Panc1 (cell line): Measurements from ENCODE around the gene CHTF8. TPM values are rescaled to one million over a fixed set of nuclear protein-coding genes. Genes with fewer than 3 reads are reported as not detected.

Experiments
- ATAC-seq: fragments of 200-7000 bp; cut with Tn5 transposase; 2 replicates; pipeline ENCODE4 v1.9.1; 2020; ENCODE audit warnings: mild to moderate bottlenecking, moderate library complexity
- Bru-seq: library from RNA; stranded (reverse); fragments of 400-500 nt; gene quantifications from one replicate; lab custom pipeline; 2021; lab: Mats Ljungman, UMichigan
- BruChase-seq, 2 experiments: library from RNA; stranded (reverse); fragments of 400-500 nt; gene quantifications; one replicate each; lab custom pipeline; 2021; lab: Mats Ljungman, UMichigan
- BruUV-seq: library from RNA; stranded (reverse); fragments of 400-500 nt; replicated peaks from 2 replicates; lab custom pipeline; 2021; lab: Mats Ljungman, UMichigan
- CTCF ChIA-PET: fragments of 300-600 bp; sonication (Branson Sonifier 250); formaldehyde crosslinking; loops from one replicate; lab custom pipeline; 2022; ENCODE audit warnings: antibody characterized with exemption; lab: Charles Lee
- POLR2A ChIA-PET: fragments of 300-600 bp; sonication (Branson Sonifier 250); formaldehyde crosslinking; loops from one replicate; lab custom pipeline; 2022; ENCODE audit warnings: antibody characterized with exemption; lab: Charles Lee
- DNase-seq: peaks from one replicate; pipeline ENCODE4 v3.0.0-alpha.2; 2010; ENCODE audit warnings: low read depth, low spot score
- H3K27ac ChIP-seq: 2 replicates; pipeline ENCODE4 v1.5.1; 2011; ENCODE audit warnings: mild to moderate bottlenecking, low read length, inconsistent platforms
- H3K27me3 ChIP-seq: fragments of 200-500 bp; sonication (Bioruptor generic); 2 replicates; pipeline ENCODE4 v1.6.0; 2014; ENCODE audit warnings: low read length, inconsistent platforms; ENCODE audit not compliant: control insufficient read depth, insufficient read depth
- H3K36me3 ChIP-seq: fragments of 200-500 bp; sonication (Bioruptor generic); 2 replicates; pipeline ENCODE4 v1.5.1; 2014; ENCODE audit warnings: inconsistent platforms, mild to moderate bottlenecking, low read length, moderate library complexity; ENCODE audit not compliant: control insufficient read depth, insufficient read depth
- H3K4me1 ChIP-seq: 2 replicates; pipeline ENCODE4 v1.5.1; 2011; ENCODE audit warnings: inconsistent platforms, mild to moderate bottlenecking, low read length, moderate library complexity; ENCODE audit not compliant: control insufficient read depth, insufficient read depth
- H3K4me3 ChIP-seq, 2 experiments: 2 replicates each; pipeline ENCODE4 v1.5.1; 2011 to 2012; ENCODE audit warnings: low read depth in 2 of 2, low read length in 2 of 2, mild to moderate bottlenecking in 2 of 2, inconsistent platforms in 1 of 2, moderate library complexity in 1 of 2
- H3K9me3 ChIP-seq: fragments of 200-500 bp; sonication (Bioruptor generic); 2 replicates; pipeline ENCODE4 v1.5.1; 2014; ENCODE audit warnings: low read depth, mild to moderate bottlenecking, inconsistent platforms, low read length, moderate library complexity; ENCODE audit not compliant: control insufficient read depth, insufficient read depth
- POLR2AphosphoS5 ChIP-seq: IDR thresholded peaks from 2 replicates; pipeline ENCODE4 v1.6.1; 2012; ENCODE audit warnings: mild to moderate bottlenecking, low read depth, low read length, moderate library complexity
- REST ChIP-seq, 2 experiments: IDR thresholded peaks; 2 replicates each; pipeline ENCODE4 v1.6.1; 2011 to 2012; ENCODE audit warnings: low read depth in 2 of 2, control low read depth in 1 of 2, low read length in 1 of 2, mild to moderate bottlenecking in 1 of 2, moderate library complexity in 1 of 2; ENCODE audit not compliant: insufficient read depth in 1 of 2
- SIN3A ChIP-seq: IDR thresholded peaks from 2 replicates; pipeline ENCODE4 v1.6.1; 2012; ENCODE audit warnings: low read depth, mild to moderate bottlenecking, low read length, moderate library complexity, borderline replicate concordance; ENCODE audit not compliant: insufficient read depth
- TCF7L2 ChIP-seq: IDR thresholded peaks from 2 replicates; pipeline ENCODE4 v1.6.1; 2011; ENCODE audit warnings: mild to moderate bottlenecking, low read depth, low read length, inconsistent platforms
- in situ Hi-C: cut with HindIII; loops from 2 replicates; pipeline ENCODE4 v1.10.0; 2016; ENCODE audit warnings: low sequenced_read_pairs, low pct_unique_long_range_greater_than_20kb
- intact Hi-C: fragments of 100-400 bp; cut with micrococcal nuclease; formaldehyde crosslinking; loops from one replicate; pipeline ENCODE4 v1.10.0; 2022; ENCODE audit not compliant: unreplicated experiment
- long read RNA-seq: library from polyadenylated mRNA; unstranded; transcript quantifications from one replicate; pipeline ENCODE4 v2.0.0, GENCODE V29; 2021; ENCODE audit not compliant: unreplicated experiment
- polyA plus RNA-seq: library from polyadenylated mRNA; unstranded; fragments of >200 nt; gene quantifications from one replicate; pipeline ENCODE4 v1.2.1, GENCODE V29; 2012; ENCODE audit warnings: missing spikeins; ENCODE audit not compliant: insufficient read length
- total RNA-seq: library from RNA; stranded (reverse); gene quantifications from one replicate; pipeline ENCODE4 v1.2.1, GENCODE V29; 2021; ENCODE audit not compliant: unreplicated experiment
- TF ChIP-seq, protein P1 (sequence below): fragments of 450-650 bp; IDR thresholded peaks from 2 replicates; pipeline ENCODE4 v1.5.1; 2017; ENCODE audit warnings: mild to moderate bottlenecking

CHTF8 gene
- total RNA-seq (116 TPM), Bru-seq, nascent RNA (percentile 81 among the genes with signal in this experiment), BruChase-seq, experiment 1, labeled RNA remaining after a 2-hour chase (percentile 90 among the genes with signal in this experiment), BruChase-seq, experiment 2, labeled RNA remaining after a 6-hour chase (percentile 92 among the genes with signal in this experiment)
- 85.0 TPM for polyA plus RNA-seq
- long read RNA-seq, transcript CHTF8-201 (1 exons, 2,561 nt), result minor isoform, 11 of 70 reads
- long read RNA-seq, transcript CHTF8-205 (3 exons, 856 nt), result minor isoform, 18 of 70 reads
- long read RNA-seq, transcript CHTF8-203 (4 exons, 2,903 nt), result major isoform, 28 of 70 reads
- long read RNA-seq, partial matches to known transcripts, result 3 of 70 reads
- long read RNA-seq, other reads (novel, unspliced or antisense), result 4 of 70 reads

DNA sequence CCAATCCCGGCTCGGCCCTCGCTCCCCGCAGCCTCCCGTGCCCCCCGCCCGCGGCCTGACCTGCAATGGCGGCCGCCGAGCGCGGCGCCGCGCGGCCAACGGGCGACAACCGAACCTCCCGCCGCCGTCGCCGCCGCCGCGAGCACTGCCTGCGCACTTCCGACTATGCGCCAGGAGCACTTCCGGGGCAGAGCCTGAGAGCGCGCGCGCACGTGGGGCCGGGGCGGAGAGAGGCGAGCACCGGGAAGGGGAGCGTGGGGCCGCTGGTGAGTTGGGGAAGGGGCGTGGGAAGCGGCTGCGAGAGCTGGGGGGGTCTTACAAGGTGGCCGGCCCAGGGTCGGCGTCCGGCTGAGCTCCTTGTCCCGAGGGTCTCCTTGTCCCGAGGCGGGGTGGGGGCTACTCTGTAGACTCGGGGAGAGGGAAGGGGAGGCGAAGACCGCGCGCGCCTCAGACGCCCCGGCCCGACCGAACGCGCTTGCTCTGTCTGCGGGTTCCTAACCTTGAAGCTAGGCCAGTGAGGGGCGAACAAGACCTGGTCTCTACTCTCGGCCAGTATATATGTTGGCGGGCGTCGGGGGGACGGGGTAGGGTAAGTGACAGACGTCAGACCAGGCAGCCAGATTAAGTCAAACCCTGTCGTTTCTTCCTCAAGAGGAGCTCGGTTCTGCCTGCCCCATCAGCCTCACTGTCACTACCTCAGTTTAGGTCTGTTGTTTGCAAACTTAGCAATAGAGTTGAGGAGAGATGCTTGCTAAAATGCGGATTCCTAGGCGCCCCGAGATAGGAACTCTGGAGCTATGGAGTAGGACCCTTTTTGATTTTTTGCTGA is at the start of gene CHTF8, which contains the start of gene UTP4:
Gene CHTF8, minus strand, starts transcription at position 165 of the 829 bp plus-strand sequence. CDS start 11,130 bp downstream, outside the sequence.
Gene UTP4, plus strand, starts transcription at position 226 of the 829 bp plus-strand sequence. CDS start 811 bp downstream, outside the sequence.
- ATAC-seq, result peak; percentile 99
- intact Hi-C loops, result no loop called here
- POLR2A ChIA-PET, result interaction anchor here (0.5 to 0.6 kb wide), 5 partner anchors 19 to 822 kb away, joined by 3 to 9 read pairs (median 3); no protein-coding TSS in a partner anchor

GRCh38 chr16:69180011-69180338 is 47.6 kb upstream of the CHTF8 start:
- H3K9me3 ChIP-seq, result no peaks in the 10 kb centered on the region
- H3K36me3 ChIP-seq, result no peaks in the 10 kb centered on the region
- ATAC-seq, result no peak
- no TSS peak for BruUV-seq
- no peak overlapping the region for H3K4me3 ChIP-seq
- H3K27me3 ChIP-seq, result no peaks in the 10 kb centered on the region
- intact Hi-C loops (no loop called here), in situ Hi-C loops (no loop called here)
- peaks cover 22% of the 10 kb centered on the region for H3K4me1 ChIP-seq
- H3K27ac ChIP-seq, result peak overlapping the region; percentile 36
- POLR2A ChIA-PET, result no interaction called here
- CTCF ChIA-PET, result no interaction called here
- no peak for TF ChIP-seq REST (IDR thresholded peaks at IDR 0.05; ENCODE audit: insufficient read depth in 1 of 2, low read depth in 2 of 2, low read length in 1 of 2)
- no peak for TF ChIP-seq SIN3A
- no peak for TF ChIP-seq POLR2AphosphoS5
- TF ChIP-seq TCF7L2, result no peak
- TF ChIP-seq, protein P1, sequence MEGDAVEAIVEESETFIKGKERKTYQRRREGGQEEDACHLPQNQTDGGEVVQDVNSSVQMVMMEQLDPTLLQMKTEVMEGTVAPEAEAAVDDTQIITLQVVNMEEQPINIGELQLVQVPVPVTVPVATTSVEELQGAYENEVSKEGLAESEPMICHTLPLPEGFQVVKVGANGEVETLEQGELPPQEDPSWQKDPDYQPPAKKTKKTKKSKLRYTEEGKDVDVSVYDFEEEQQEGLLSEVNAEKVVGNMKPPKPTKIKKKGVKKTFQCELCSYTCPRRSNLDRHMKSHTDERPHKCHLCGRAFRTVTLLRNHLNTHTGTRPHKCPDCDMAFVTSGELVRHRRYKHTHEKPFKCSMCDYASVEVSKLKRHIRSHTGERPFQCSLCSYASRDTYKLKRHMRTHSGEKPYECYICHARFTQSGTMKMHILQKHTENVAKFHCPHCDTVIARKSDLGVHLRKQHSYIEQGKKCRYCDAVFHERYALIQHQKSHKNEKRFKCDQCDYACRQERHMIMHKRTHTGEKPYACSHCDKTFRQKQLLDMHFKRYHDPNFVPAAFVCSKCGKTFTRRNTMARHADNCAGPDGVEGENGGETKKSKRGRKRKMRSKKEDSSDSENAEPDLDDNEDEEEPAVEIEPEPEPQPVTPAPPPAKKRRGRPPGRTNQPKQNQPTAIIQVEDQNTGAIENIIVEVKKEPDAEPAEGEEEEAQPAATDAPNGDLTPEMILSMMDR, result no peak
- DNase-seq, result no peak

More for the DNA sequence above, at the start of gene CHTF8, which contains the start of gene UTP4:
- H3K27ac ChIP-seq, result peak within 1 kb of the TSS; percentile 89
- H3K27me3 ChIP-seq, result no peaks in the 10 kb centered on the region
- peaks cover 17% of the 10 kb centered on the region for H3K4me1 ChIP-seq
- H3K36me3 ChIP-seq, result peaks cover 9% of the 10 kb centered on the region
- TF ChIP-seq SIN3A (peak; percentile 67; the same call in 1 of the 2 replicates), POLR2AphosphoS5 (peak; percentile 77)
- TF ChIP-seq, protein P1, result no peak
- H3K9me3 ChIP-seq, result no peaks in the 10 kb centered on the region
- no peak for DNase-seq
- peak within 1 kb of the TSS; percentile 61 to 92 for H3K4me3 ChIP-seq
- in situ Hi-C loops, result no loop called here
- no TSS peak for BruUV-seq
- CTCF ChIA-PET, result interaction anchor here (0.5 kb wide), 1 partner anchor 16 kb away, joined by 6 read pairs; no protein-coding TSS in a partner anchor
